GM10266 (cell line): ENCODE results near the gene AGMO.

ENCODE experiments used
- DNase-seq: peaks from one replicate; pipeline ENCODE4 v3.0.0; 2012; ENCODE audit errors: extremely low spot score
- CTCF ChIP-seq: IDR thresholded peaks from 2 replicates; pipeline ENCODE4 v1.5.1; 2012; ENCODE audit warnings: mild to moderate bottlenecking, low read depth; ENCODE audit not compliant: control insufficient read depth, insufficient read depth; ENCODE audit errors: missing control alignments

Gene AGMO

GRCh38 chr7:15402436-15403136 is 159.2 kb downstream of the AGMO start:
- no peak for DNase-seq
- TF ChIP-seq CTCF = no peak

- DNase-seq = no peak
- no peak for TF ChIP-seq CTCF
Observed at GRCh38 chr7:15400440-15400839, 161.4 kb downstream of the AGMO start.

DNA sequence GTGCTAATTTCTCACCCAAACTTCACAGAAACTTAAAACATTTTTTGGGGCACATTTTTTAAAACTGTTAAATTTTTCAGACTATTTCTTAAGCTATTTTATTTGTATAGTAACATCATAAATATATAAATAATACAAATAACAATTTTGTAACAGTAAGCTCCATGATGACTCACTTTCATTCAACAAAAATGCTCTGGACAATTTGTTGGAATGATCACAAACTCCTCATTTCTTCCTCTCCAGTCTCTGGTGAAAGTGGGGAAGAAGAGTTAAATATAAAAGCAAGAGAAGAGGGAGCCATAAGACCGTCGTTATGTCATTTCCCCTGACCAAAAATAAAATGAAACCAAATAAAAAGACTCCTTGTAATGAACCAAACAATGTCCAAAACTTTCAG is 162.4 kb downstream of the AGMO start:
- TF ChIP-seq CTCF = no peak
- no peak for DNase-seq

GRCh38 chr7:15397922-15398760 is 163.7 kb downstream of the AGMO start:
- no peak for TF ChIP-seq CTCF

DNA sequence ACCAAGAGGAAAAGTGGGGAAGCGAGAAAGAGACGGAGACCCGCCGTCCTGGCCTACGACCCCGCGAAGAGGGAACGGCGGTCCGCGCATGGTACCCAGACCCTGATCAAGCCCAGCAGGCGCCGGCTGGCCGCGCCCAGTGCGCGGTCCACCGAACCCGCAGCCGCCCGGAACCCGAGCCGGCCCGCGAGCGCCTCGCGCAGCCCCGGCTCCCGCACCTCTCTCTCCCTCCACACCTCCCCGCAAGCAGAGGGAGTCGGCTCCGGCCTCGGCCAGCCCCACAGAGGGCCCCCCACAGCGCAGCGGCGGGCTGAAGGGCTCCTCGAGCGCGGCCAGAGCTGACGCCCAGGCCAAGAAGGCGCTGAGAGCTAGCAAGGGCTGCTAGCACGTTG is 164.7 kb downstream of the AGMO start:
- TF ChIP-seq CTCF = no peak
- DNase-seq = no peak

More at GRCh38 chr7:15397922-15398760, 163.7 kb downstream of the AGMO start:
- no peak for DNase-seq

- TF ChIP-seq CTCF = no peak
- no peak for DNase-seq
Observed at GRCh38 chr7:15396210-15397158, 165.3 kb downstream of the AGMO start.

DNA sequence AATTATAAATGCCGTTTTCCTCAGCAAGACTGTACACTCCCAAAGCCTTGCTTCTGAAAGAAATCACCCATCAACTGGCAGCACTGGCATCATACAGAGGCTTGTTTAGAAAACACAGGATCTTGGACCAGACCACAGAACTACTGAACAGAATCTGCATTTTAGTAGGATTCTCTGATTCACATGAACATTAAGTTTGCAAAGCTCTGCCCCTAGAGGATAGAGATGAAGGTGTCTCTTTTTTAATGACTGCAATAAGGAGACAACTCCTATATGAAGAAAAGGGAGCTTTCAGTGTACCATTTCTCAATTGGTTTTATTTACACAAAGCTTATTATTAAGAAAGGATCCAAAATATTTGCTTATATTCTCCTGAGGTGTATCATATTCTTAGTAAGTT is 172.7 kb downstream of the AGMO start:
- no peak for TF ChIP-seq CTCF
- DNase-seq = no peak
